ENCODE data around the gene TRANK1. TPM values are rescaled to one million over a fixed set of nuclear protein-coding genes. Genes with fewer than 3 reads are reported as not detected.

The TRANK1 gene
- total RNA-seq, 2 experiments from 2014 or later: 39.2 to 44.8 TPM

- Histone ChIP-seq H3K9me3 (ENCODE audit: control insufficient read depth in 1 of 2, insufficient read depth in 1 of 2, low read length in 2 of 2) (no peaks in the 10 kb centered on the region), H3K4me1 (ENCODE audit: insufficient read depth, low read length) (peaks cover 5% of the 10 kb centered on the region), H3K27me3 (ENCODE audit: control insufficient read depth in 1 of 2, insufficient read depth in 2 of 2, low read length in 2 of 2) (no peaks in the 10 kb centered on the region), H3K36me3 (ENCODE audit: insufficient read depth, low read length) (no peaks in the 10 kb centered on the region), H3K27ac (ENCODE audit: low read depth in 1 of 2, low read length in 2 of 2) (no peak overlapping the region), H3K4me3 (ENCODE audit: low read length) (no peak overlapping the region)
- Mint-ChIP-seq H3K27me3 (no peaks in the 10 kb centered on the region), H3K4me1 (ENCODE audit: low read depth) (peaks cover 5% of the 10 kb centered on the region), H3K4me3 (no peak overlapping the region), H3K27ac (no peak overlapping the region), H3K9me3 (no peaks in the 10 kb centered on the region), H3K36me3 (ENCODE audit: low read depth) (no peaks in the 10 kb centered on the region)
- ATAC-seq (ENCODE audit: poor library complexity): no peak
- TF ChIP-seq CTCF (IDR thresholded peaks at IDR 0.05): no peak
- intact Hi-C loops (cut with DNase I, micrococcal nuclease): loop anchor here (2.0 to 5.0 kb wide), 5 partner anchors 53 to 115 kb away; no protein-coding TSS in a partner anchor
- no peak for DNase-seq
- ChIA-PET POLR2A (interaction anchor here (2.5 kb wide), 1 partner anchor 33 kb away, joined by 24 read pairs; the partner anchor contains the start of genes EPM2AIP1 and MLH1), CTCF (interaction anchor here (0.6 to 2.9 kb wide), 5 partner anchors 15 to 92 kb away, joined by 3 to 23 read pairs (median 16); partner anchors contain the start of gene TRANK1)
Measured at GRCh38 chr3:36959821-36960220, 15.0 kb upstream of the TRANK1 start.

DNA sequence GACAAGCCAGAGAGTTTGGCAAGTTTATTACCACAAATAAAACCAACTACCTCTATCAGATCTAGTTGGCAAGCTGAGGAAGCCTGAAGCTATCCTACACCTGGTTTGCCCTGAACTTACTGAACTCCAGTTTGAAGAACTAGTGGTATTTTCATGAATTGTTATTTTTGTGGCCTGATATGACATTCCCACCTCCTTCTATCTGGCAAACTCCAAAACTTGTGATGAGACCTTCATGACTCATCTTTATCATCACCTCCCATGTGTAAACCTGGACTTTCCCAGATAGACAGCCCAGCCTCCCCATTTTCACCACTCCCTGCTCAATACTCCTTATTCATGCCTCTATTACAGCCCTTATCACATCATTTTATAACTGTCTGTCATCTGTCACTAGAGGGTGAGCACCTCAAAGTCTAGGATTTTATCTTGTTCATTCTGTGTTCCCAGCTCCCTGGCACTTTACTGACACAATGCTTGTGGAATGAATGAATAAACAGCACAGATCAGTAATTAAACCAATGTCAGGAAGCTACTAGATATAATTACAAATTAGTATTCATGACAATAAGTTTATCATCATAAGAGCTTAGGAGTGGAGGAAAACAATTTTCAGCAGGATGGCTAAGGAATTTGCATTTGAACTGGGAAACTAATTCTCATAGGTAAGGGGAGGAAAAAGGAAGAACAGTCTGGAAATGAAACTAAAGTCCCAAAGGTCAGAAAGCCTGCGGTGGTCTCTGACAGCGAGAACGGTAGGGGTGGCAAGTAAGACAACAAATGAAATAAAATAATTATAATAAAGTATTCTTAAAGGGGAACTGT is 13.2 kb upstream of the TRANK1 start:
- peak in 2 of 14 experiments; percentile 57 to 66 for DNase-seq
- no peaks in the 10 kb centered on the region for H3K9me3 ChIP-seq (ENCODE audit: control insufficient read depth in 1 of 2, insufficient read depth in 1 of 2, low read length in 2 of 2)
- H3K36me3 Mint-ChIP-seq (ENCODE audit: low read depth): no peaks in the 10 kb centered on the region
- H3K36me3 ChIP-seq (ENCODE audit: insufficient read depth, low read length): no peaks in the 10 kb centered on the region
- H3K4me1 ChIP-seq (ENCODE audit: insufficient read depth, low read length): peaks cover 5% of the 10 kb centered on the region
- no peak overlapping the region for H3K4me3 Mint-ChIP-seq
- ATAC-seq (ENCODE audit: poor library complexity): no peak
- no peaks in the 10 kb centered on the region for H3K27me3 ChIP-seq (ENCODE audit: control insufficient read depth in 1 of 2, insufficient read depth in 2 of 2, low read length in 2 of 2)
- no peak for TF ChIP-seq CTCF (IDR thresholded peaks at IDR 0.05)
- H3K4me1 Mint-ChIP-seq (ENCODE audit: low read depth): peaks cover 5% of the 10 kb centered on the region
- intact Hi-C loops (cut with DNase I, micrococcal nuclease): loop anchor here (1.0 to 5.0 kb wide), 9 partner anchors 13 to 229 kb away; partner anchors contain the start of gene TRANK1 (in 1 of the 2)
- no peaks in the 10 kb centered on the region for H3K9me3 Mint-ChIP-seq
- ChIA-PET POLR2A (interaction anchor here (0.9 to 4.0 kb wide), 12 partner anchors 8 to 100 kb away, joined by 3 to 24 read pairs (median 4); partner anchors contain the start of genes EPM2AIP1, MLH1 and TRANK1), CTCF (interaction anchor here (0.6 to 2.9 kb wide), 25 partner anchors 11 to 228 kb away, joined by 3 to 23 read pairs (median 4); partner anchors contain the start of genes EPM2AIP1, MLH1 and TRANK1)
- H3K4me3 ChIP-seq (ENCODE audit: low read length): no peak overlapping the region
- H3K27ac Mint-ChIP-seq: peak overlapping the region; percentile 10
- no peaks in the 10 kb centered on the region for H3K27me3 Mint-ChIP-seq
- no peak overlapping the region for H3K27ac ChIP-seq (ENCODE audit: low read depth in 1 of 2, low read length in 2 of 2)

- H3K27me3 Mint-ChIP-seq: no peaks in the 10 kb centered on the region
- no peaks in the 10 kb centered on the region for H3K9me3 Mint-ChIP-seq
- H3K4me3 Mint-ChIP-seq: no peak overlapping the region
- no peaks in the 10 kb centered on the region for H3K36me3 Mint-ChIP-seq (ENCODE audit: low read depth)
- H3K9me3 ChIP-seq (ENCODE audit: control insufficient read depth in 1 of 2, insufficient read depth in 1 of 2, low read length in 2 of 2): no peaks in the 10 kb centered on the region
- no peak for TF ChIP-seq CTCF (IDR thresholded peaks at IDR 0.05)
- no peaks in the 10 kb centered on the region for H3K27me3 ChIP-seq (ENCODE audit: control insufficient read depth in 1 of 2, insufficient read depth in 2 of 2, low read length in 2 of 2)
- H3K27ac ChIP-seq (ENCODE audit: low read depth in 1 of 2, low read length in 2 of 2): no peak overlapping the region
- peaks cover 5% of the 10 kb centered on the region for H3K4me1 ChIP-seq (ENCODE audit: insufficient read depth, low read length)
- DNase-seq (peak in 1 of 14 experiments; percentile 26), ATAC-seq (ENCODE audit: poor library complexity) (no peak)
- no peak overlapping the region for H3K27ac Mint-ChIP-seq
- ChIA-PET POLR2A (interaction anchor here (2.2 to 4.0 kb wide), 2 partner anchors 12 to 49 kb away, joined by 16 to 24 read pairs; partner anchors contain the start of gene TRANK1), CTCF (interaction anchor here (1.8 to 3.6 kb wide), 5 partner anchors 12 to 89 kb away, joined by 5 to 19 read pairs (median 16); partner anchors contain the start of genes MLH1 and TRANK1)
- no peak overlapping the region for H3K4me3 ChIP-seq (ENCODE audit: low read length)
- no peaks in the 10 kb centered on the region for H3K36me3 ChIP-seq (ENCODE audit: insufficient read depth, low read length)
- intact Hi-C loops (cut with DNase I, micrococcal nuclease): loop anchor here (5.0 kb wide), 2 partner anchors 55 to 65 kb away; no protein-coding TSS in a partner anchor
- peaks cover 5% of the 10 kb centered on the region for H3K4me1 Mint-ChIP-seq (ENCODE audit: low read depth)
Measured at GRCh38 chr3:36957063-36957462, 12.2 kb upstream of the TRANK1 start.
